ENCODE measurements around the gene RBMS3.
"Not testable (repeated sequence)": the region's sequence is repeated elsewhere in the genome, so short reads cannot be mapped to it uniquely, and the experiment has no call there.

RBMS3 gene

GRCh38 chr3:29481969-29482767, 201.3 kb downstream of the RBMS3 start:
- no peak for DNase-seq (ENCODE audit: low read depth in 2 of 2)

GRCh38 chr3:29484633-29485032, 203.8 kb downstream of the RBMS3 start:
- DNase-seq (ENCODE audit: low read depth in 2 of 2), result no peak

- DNase-seq (ENCODE audit: low read depth in 2 of 2), result no peak
These were observed 205.2 kb downstream of the RBMS3 start for GRCh38 chr3:29486096-29486495.

- DNase-seq (ENCODE audit: low read depth in 2 of 2), result no peak
These were observed 206.0 kb downstream of the RBMS3 start for GRCh38 chr3:29486917-29487316.

- DNase-seq (ENCODE audit: low read depth in 2 of 2), result no peak
These were observed 208.1 kb downstream of the RBMS3 start for GRCh38 chr3:29488922-29489321.

GRCh38 chr3:29493109-29493508, 212.2 kb downstream of the RBMS3 start:
- DNase-seq (ENCODE audit: low read depth in 2 of 2), result no peak

GRCh38 chr3:29494305-29495036, 213.6 kb downstream of the RBMS3 start:
- DNase-seq (ENCODE audit: low read depth in 2 of 2), result no peak

GRCh38 chr3:29497282-29497681, 216.4 kb downstream of the RBMS3 start:
- no peak for DNase-seq (ENCODE audit: low read depth in 2 of 2)

GRCh38 chr3:29502771-29503170, 221.9 kb downstream of the RBMS3 start:
- DNase-seq (ENCODE audit: low read depth in 2 of 2), result no peak

GRCh38 chr3:29503314-29503713, 222.4 kb downstream of the RBMS3 start:
- no peak for DNase-seq (ENCODE audit: low read depth in 2 of 2)

- DNase-seq (ENCODE audit: low read depth in 2 of 2), result no peak
These were observed 223.1 kb downstream of the RBMS3 start for GRCh38 chr3:29503958-29504357.

GRCh38 chr3:29506502-29506901, 225.6 kb downstream of the RBMS3 start:
- no peak for DNase-seq (ENCODE audit: low read depth in 2 of 2)

GRCh38 chr3:29511701-29512100, 230.8 kb downstream of the RBMS3 start:
- DNase-seq (ENCODE audit: low read depth in 2 of 2), result no peak

- no peak for DNase-seq (ENCODE audit: low read depth in 2 of 2)
These were observed 231.8 kb downstream of the RBMS3 start for GRCh38 chr3:29512641-29513040.

- no peak for DNase-seq (ENCODE audit: low read depth in 2 of 2)
These were observed 232.4 kb downstream of the RBMS3 start for GRCh38 chr3:29513236-29513635.

- DNase-seq (ENCODE audit: low read depth in 2 of 2), result no peak
These were observed 233.3 kb downstream of the RBMS3 start for GRCh38 chr3:29514170-29514569.

- no peak for DNase-seq (ENCODE audit: low read depth in 2 of 2)
These were observed 234.0 kb downstream of the RBMS3 start for GRCh38 chr3:29514912-29515311.

- DNase-seq (ENCODE audit: low read depth in 2 of 2), result no peak
These were observed 234.6 kb downstream of the RBMS3 start for GRCh38 chr3:29515451-29515850.

GRCh38 chr3:29516164-29516563, 235.3 kb downstream of the RBMS3 start:
- DNase-seq (ENCODE audit: low read depth in 2 of 2), result no peak

GRCh38 chr3:29520764-29521163, 239.9 kb downstream of the RBMS3 start:
- no peak for DNase-seq (ENCODE audit: low read depth in 2 of 2)

- DNase-seq (ENCODE audit: low read depth in 2 of 2), result no peak
These were observed 240.4 kb downstream of the RBMS3 start for GRCh38 chr3:29521293-29521692.

GRCh38 chr3:29521751-29522150, 240.9 kb downstream of the RBMS3 start:
- no peak for DNase-seq (ENCODE audit: low read depth in 2 of 2)

- not testable (repeated sequence) for DNase-seq (ENCODE audit: low read depth in 2 of 2)
These were observed 243.6 kb downstream of the RBMS3 start for GRCh38 chr3:29524433-29524832.
